Prostate gland (tissue), 2 donors: ENCODE measurements around the gene PAX1.

Source experiments
- CTCF ChIP-seq, 4 experiments: fragments of 200-600 bp in 2 of 4; fragments of 450-650 bp in 2 of 4; sonication (generic) in 2 of 4; IDR thresholded peaks; 1 replicate in 3 of 4; 2 replicates in 1 of 4; pipeline ENCODE4 v1.5.1; 2016 to 2019; ENCODE audit warnings: antibody characterized with exemption in 4 of 4, mild to moderate bottlenecking in 2 of 4, moderate library complexity in 2 of 4
- POLR2A ChIP-seq: fragments of 450-650 bp; IDR thresholded peaks from one replicate; pipeline ENCODE4 v1.6.1; 2016; ENCODE audit warnings: antibody characterized with exemption, mild to moderate bottlenecking
- POLR2AphosphoS5 ChIP-seq: sonication (generic); formaldehyde crosslinking; IDR thresholded peaks from one replicate; pipeline ENCODE4 v1.6.1; 2017; ENCODE audit warnings: antibody characterized with exemption

DNA sequence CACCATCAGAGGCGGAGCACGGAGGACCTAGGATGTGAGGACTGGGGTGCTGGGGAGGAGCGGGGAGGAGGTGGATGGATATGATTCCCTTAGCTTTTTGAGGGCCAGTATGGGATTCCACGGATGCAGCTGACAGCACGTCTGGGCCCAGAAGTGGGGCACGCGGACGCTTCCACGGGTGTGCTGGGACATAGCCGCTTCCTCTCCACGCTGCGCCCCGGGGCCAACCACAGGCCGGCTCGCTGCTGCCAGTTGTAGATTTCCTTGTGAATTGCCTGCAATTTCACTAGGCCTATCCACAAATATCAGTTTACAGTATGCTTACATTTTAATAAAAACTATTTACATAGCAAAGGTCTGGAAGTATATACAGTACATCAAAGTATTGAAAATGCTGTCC is 23.9 kb downstream of the PAX1 start:
- TF ChIP-seq CTCF (IDR thresholded peaks at IDR 0.05) = no peak
- TF ChIP-seq POLR2A = no peak
- TF ChIP-seq POLR2AphosphoS5 = no peak
